NCI-H1417 (cell line): Measurements from ENCODE around the gene SAP30BP.
A peak's percentile ranks its signal among the peaks of the same experiment; 100 is the strongest.

Experiments
- DNase-seq, 3 experiments: peaks; one replicate each; lab custom pipeline; 2025; lab: John Stamatoyannopoulos, UW

SAP30BP gene

DNA sequence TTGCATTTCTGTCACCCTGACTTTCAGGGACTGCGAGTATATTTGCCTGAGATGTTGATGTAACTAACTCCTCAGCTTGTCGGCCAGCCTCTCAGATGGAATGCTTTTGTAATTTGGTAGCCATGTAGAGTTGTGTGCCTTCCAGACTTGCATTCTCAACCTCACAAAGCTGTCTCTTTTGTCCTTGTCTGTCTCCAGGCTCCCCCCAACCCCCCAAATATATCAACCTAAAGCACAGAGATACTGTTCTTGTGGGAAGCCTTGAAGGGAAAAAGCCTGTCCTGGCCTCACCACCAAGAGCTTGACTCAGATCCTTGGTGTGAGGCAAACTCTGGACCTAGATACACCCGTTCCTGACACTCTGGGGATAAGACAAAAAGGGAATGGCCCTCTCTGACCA, 18.4 kb downstream of the SAP30BP start:
- no peak for DNase-seq

GRCh38 chr17:75688209-75688825, 21.2 kb downstream of the SAP30BP start:
- DNase-seq: no peak

GRCh38 chr17:75689441-75689873, 22.3 kb downstream of the SAP30BP start:
- DNase-seq: peak in 1 of 3 experiments; percentile 9

- DNase-seq: no peak
Measured at GRCh38 chr17:75691371-75691791, 24.2 kb downstream of the SAP30BP start.

DNA sequence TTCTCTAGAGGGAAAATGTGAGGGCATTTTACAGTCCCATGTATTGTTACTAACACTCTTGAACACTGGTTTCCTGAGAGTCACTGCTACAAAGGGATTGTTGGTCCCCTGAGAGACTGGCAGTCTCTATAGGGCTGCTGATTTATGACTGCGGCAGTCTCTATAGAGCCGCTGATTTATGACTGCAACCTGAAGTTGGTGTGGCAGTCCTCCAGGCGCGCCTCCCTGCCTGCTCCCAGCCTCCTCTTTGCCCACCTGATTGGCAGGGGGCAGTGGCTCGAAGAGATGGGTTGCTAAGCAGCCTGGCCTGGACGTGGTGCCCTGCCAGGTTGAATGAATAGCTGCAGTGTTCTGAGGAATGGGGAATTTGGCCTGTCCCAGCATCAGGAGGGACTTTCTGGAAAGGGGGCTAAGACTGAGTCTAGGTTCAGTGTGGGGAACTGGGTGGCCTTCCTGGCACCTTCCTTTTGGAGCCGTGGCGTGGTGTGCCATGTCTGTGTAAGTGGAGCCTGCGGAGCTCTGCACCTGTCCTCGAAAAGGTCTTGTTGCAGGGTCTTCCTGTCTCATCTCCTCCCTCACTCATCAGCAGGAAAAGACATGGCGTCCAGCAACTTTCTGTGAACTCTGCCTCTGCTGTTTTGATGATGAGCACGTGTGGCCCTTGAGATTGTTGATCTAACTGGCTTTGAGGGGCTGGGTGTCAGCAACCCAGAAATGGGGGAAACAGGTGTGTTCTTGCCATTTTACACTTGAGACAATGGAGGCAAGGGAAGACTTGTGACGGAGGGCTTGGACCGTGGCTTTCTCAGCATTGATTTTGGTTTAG, 24.9 kb downstream of the SAP30BP start:
- DNase-seq: peak in 1 of 3 experiments; percentile 28

DNA sequence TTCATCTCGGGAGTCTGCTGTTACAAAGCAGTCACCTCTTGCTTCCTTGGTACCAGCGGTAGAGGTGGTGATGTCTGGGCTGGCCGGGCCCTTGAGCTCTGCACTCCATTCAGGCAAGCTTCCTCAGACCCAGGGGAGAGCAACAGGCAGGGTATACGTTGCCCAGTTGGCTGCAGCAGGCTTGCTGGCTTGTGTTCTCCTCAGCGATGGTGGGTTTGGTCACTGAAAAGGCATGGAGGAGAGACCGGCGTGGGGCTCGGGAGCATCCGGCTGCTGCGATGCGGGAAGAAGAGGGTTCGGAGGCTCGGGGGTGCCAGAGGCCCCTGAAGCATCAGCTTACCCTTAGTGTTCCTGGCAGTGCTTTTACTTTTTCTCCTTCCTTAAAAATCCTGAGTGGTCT, 25.8 kb downstream of the SAP30BP start:
- no peak for DNase-seq

DNA sequence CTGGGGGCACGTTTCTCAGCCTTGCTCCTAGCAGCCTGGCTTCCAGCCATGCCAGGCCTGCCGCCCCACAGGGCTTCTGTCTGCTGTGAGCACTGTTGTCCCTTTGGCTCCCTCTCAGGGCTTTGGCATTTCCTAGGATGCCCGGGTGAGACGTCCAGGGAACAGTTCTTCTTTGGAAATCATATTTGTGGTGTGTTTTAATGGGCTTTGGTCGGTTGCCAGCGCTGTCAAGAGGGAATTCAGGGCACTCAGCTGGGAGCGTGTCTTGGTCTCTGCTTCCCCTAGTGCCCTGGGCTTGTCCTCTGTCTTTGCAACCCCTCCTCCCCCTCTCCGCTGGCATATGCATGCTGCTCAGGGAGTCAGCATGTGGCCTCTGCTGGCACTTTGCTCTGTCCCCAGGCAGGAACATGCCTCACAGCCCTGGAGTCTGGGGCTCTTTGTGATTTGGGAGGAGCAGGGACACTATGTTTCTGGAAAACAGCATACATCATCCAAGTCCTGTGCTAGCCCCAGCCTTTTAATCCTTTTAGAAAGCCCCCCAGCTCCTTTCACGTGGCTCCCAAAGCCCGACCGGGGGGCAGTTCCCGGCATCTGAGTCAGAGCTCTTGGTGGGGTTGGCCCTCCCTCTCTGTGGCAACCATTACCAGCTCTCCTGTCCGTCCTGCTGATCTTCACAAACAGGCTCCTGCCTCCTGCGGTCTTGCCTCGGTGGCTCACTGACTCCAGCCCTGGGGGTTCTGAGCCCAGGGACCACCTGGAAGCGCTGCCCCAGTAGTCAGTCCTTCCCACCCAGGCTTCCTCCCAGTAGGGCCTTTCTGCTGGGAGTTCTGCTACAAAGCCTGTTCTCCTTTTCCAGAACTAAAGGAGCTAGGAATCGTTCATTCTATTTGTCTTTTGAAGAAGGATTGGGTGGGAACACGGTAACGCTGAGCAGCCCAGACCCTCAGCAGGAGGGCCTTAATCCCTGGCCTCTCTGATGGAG, 26.7 kb downstream of the SAP30BP start:
- DNase-seq: no peak

DNA sequence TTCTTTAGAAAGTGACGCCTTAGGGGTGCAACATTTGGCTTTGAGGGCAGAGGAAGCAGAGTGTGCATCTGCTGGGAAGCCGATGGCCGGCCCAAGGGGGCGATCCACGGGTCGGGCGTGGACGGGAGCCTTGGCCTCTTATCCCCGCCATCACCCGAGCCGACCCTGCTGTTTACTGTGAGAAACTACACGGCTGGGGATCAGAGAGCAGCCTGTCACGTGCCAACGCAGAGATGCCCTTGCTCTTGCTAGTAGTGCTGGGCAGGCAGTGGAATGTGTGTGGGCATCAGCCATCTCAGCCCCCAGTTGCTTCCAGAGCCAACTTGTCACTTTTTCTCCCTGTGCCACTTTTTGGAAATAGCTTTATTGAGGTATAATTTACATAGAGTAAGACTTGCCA, 27.4 kb downstream of the SAP30BP start:
- DNase-seq: no peak

GRCh38 chr17:75695141-75695829, 28.1 kb downstream of the SAP30BP start:
- DNase-seq: no peak

DNA sequence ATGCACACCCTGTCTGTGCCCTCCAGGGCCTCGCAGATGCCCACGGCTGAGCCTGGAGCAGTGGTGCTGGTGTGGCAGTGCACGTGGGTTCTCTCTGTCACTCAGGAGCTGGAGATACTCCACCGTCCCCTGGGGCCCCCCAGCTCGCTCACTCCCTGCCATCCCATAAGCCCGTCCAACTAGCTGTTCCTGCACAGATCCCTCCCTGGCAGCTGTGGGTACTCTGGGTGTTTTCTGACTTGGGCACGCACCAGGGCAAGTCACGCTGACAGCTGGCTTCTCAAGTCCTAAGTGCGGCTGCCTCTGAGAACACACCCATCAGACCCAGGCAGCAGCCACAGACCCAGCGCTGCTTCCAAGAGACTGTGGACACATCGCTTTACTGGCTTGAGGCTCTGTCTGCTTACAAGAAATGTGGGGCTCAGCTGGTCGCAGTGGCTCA, 28.7 kb downstream of the SAP30BP start:
- no peak for DNase-seq

DNA sequence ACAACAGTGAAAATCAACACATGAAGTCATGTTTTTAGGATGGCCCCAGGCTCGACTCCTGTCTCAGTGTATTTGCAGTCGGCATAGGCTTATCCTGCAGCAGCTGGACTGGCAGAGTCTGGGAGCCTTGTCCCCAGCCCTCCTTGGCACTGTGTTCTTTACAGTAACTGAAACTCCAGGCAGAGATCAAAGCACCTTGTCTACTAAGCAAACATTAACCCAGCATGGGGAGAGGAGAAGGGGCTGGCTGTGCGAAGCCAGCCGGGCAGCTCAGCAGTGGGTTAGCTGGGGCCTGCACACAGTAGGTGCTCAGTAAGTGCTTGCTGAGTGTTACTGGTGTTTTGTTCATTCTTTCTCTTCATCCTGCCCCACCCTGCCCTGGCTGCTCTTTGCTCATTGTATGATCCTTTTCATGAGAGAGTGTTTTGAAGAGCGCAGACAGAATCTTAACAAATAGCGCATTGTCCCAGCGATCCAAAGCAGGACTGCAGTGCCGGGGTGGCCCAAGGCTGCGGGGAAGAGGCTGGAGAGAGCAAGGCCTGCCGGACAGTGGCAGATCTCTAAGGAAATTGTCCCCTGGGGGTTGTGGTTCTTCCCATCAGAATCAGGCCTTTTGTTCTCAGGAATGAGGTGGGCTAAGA, 30.6 kb downstream of the SAP30BP start:
- no peak for DNase-seq

DNA sequence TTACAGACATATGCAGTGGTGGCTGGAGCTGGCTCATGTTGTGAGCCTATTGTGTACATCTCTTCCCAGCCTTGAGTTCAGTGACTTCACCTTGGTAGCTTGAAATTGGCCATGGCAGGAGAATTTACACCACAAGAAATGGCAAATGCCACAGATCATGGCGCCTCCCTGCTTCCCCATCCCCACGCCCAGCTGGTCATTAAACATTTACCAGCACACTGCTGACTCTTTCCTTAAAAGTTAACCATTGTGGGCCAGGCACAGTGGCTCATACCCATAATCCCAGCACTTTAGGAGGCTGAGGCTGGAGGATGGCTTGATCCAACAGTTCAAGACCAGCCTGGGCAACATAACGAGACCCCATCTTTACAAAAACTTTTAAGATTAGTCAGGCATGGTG, 31.5 kb downstream of the SAP30BP start:
- DNase-seq: no peak

DNA sequence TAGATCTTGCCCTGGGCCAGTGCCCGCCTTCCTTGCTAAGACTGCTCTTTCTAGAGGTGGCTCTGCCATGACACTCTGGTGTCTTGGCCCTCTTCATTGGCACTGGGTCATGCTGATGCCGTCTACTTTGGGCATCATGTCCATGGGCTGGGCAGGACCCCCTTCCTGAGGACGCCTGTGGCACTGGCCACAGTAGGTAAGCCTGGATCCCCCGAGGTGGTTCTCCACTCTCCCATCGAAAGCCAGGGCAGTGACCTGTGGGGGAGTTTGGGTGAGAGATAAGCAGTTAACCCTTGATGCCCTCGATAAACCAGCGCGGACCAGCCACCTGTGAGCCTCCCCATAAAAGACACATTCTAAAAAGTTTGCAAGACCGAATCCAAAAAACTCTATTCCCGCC, 34.1 kb downstream of the SAP30BP start:
- DNase-seq: no peak

GRCh38 chr17:75703191-75703590, 36.1 kb downstream of the SAP30BP start:
- no peak for DNase-seq

DNA sequence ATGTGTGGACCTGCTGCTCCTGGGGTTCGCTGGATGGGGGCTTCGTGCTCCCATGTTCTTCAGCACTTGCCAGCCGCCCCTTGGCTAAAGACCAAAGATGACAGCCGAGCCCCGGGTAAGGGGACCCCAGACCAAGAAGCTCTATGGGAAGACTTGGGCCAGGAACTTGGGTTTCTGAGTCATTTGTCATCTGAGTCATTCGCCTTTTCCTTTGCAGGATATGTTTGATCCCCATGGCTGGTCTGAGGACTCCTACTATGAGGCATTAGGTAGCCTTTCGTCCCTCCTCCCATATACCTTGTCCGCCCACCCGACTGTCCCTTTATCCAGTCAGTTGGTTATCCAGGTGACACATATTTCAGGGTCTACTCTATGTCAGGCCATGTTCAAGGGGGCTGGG, 36.5 kb downstream of the SAP30BP start:
- no peak for DNase-seq

DNA sequence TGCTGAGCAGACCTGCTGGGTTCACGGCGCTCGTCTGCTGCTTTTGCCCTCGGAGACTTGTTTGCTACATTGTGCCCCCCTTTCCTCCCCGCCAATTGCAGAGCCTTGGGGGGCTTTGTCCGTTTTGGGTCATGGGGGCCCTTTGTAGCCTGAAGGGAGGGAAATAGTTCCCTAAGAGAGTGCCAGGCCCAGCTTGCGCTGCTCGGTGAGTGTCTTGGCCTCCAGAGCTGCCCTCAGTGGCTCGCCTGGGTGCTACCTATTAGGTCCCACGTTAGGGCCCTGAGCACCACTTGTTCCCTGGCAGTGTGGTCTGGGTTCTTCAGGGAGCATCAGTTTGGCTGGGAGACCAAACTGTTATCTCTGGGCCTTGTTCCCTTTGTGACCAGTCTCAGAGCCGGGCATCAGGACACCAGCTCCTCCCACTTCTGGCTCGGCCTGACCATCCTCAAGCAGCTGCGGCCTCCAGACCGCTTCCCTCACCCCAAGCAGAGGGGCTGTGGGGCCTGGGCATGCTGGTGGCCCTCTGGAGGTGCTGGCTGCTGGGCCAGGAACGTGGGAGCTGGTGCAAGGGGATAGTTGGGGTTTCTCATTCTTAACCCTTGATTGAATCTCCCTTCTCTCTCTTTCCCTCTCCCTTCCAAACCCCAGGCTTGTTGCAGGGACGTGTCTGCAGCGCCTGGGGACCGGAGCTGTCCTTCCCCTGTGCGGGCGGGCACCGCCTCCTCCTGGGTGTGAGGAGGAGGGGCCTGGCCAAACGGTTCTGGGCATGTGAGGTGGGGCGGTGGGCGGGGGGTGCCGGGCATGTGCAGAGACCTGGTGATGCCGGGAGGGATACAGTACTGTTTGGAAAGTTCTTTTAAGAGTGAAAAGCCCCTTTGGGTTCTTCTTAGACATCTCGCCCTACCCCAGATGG, 38.1 kb downstream of the SAP30BP start:
- no peak for DNase-seq

GRCh38 chr17:75706042-75706728, 39.0 kb downstream of the SAP30BP start:
- DNase-seq: no peak

DNA sequence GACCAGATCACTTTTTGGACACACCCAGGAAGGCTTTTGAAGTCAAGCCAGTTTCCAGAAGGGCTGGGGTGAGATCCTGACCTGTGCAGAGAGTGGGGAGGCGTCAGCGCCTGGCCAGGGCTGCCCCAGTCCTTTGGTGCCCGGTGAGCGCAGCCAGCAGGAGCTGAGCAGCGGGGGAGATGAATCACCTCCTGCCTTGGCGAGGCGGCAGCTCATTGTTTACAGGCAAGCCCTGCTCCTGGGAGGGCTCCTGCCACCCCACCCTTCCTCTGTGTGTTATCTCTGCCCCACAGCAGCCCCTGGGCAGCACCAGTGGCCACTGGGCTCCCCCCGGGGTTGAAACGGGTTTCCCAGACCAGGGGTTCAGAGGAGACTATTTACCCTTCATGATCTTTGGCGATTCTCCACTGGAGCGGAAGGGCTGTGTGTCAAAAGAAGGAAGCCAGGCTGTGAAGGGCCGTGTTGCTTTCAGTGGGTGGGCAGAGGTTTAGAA, 40.0 kb downstream of the SAP30BP start:
- DNase-seq: no peak

DNA sequence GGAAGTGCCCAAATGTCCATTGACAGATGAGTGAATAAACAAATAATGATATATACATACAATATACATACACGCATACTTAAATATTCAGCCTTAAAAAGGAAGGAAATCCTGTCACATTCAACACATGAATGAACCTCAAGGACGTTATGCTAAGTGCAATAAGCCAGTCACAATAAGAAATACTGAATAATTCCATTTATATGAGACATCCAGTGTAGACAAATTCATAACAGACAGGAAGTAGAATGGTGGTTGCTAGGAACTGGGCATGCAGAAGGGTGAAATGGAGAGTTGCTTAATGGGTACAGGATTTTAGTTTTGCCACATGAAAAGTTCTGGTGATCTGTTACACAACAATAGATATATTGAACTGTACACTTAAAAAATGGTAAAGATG, 45.3 kb downstream of the SAP30BP start:
- no peak for DNase-seq
